A549 (cell line): ENCODE results near the gene CLEC2D.

Experiments used
- EP300 ChIP-seq, 2 experiments: fragments of >200 bp; sonication (Bioruptor Twin); formaldehyde crosslinking; IDR thresholded peaks; 2 replicates in 1 of 2; 3 replicates in 1 of 2; pipeline ENCODE4 v1.6.1; 2016 to 2017
- HMGXB4 ChIP-seq: fragments of 250-450 bp; sonication (Bioruptor Pico); IDR thresholded peaks from 2 replicates; pipeline ENCODE4 v1.5.0; 2021; ENCODE audit warnings: mild to moderate bottlenecking, moderate library complexity, borderline replicate concordance
- NR3C1 ChIP-seq: fragments of >200 bp; sonication (Bioruptor Twin); formaldehyde crosslinking; IDR thresholded peaks from 3 replicates; pipeline ENCODE4 v1.6.1; 2017
- POLR2A ChIP-seq: IDR thresholded peaks from 2 replicates; pipeline ENCODE4 v1.6.1; 2012; ENCODE audit warnings: mild to moderate bottlenecking, low read length
- RFX5 ChIP-seq: fragments of 450-650 bp; IDR thresholded peaks from 2 replicates; pipeline ENCODE4 v1.7.1; 2014; ENCODE audit warnings: antibody characterized with exemption, mild to moderate bottlenecking, moderate library complexity
- SMC3 ChIP-seq: fragments of >200 bp; sonication (Bioruptor Twin); formaldehyde crosslinking; IDR thresholded peaks from 3 replicates; pipeline ENCODE4 v1.6.1; 2018; ENCODE audit warnings: inconsistent platforms
- ZC3H11A ChIP-seq: fragments of 450-650 bp; IDR thresholded peaks from 2 replicates; pipeline ENCODE4 v1.6.1; 2014; ENCODE audit warnings: antibody characterized with exemption, mild to moderate bottlenecking
- TF ChIP-seq, protein P1 (sequence below): fragments of >200 bp; sonication (Bioruptor Twin); formaldehyde crosslinking; IDR thresholded peaks from 3 replicates; pipeline ENCODE4 v1.5.1; 2016
- TF ChIP-seq, protein P2 (sequence below): IDR thresholded peaks from 2 replicates; pipeline ENCODE4 v1.6.1; 2012

- TF ChIP-seq, protein P1, sequence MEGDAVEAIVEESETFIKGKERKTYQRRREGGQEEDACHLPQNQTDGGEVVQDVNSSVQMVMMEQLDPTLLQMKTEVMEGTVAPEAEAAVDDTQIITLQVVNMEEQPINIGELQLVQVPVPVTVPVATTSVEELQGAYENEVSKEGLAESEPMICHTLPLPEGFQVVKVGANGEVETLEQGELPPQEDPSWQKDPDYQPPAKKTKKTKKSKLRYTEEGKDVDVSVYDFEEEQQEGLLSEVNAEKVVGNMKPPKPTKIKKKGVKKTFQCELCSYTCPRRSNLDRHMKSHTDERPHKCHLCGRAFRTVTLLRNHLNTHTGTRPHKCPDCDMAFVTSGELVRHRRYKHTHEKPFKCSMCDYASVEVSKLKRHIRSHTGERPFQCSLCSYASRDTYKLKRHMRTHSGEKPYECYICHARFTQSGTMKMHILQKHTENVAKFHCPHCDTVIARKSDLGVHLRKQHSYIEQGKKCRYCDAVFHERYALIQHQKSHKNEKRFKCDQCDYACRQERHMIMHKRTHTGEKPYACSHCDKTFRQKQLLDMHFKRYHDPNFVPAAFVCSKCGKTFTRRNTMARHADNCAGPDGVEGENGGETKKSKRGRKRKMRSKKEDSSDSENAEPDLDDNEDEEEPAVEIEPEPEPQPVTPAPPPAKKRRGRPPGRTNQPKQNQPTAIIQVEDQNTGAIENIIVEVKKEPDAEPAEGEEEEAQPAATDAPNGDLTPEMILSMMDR: no peak
- TF ChIP-seq EP300 (IDR thresholded peaks at IDR 0.05) (no peak), ZC3H11A (no peak), HMGXB4 (CRISPR knock-in tag) (no peak), SMC3 (no peak), NR3C1 (no peak), RFX5 (no peak), POLR2A (no peak)
- TF ChIP-seq, protein P2, sequence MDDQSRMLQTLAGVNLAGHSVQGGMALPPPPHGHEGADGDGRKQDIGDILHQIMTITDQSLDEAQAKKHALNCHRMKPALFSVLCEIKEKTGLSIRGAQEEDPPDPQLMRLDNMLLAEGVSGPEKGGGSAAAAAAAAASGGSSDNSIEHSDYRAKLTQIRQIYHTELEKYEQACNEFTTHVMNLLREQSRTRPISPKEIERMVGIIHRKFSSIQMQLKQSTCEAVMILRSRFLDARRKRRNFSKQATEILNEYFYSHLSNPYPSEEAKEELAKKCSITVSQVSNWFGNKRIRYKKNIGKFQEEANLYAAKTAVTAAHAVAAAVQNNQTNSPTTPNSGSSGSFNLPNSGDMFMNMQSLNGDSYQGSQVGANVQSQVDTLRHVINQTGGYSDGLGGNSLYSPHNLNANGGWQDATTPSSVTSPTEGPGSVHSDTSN: no peak
These were observed 39.3 kb downstream of the CLEC2D start for GRCh38 chr12:9708853-9709252.
